Measurements from ENCODE around the gene SLC25A20. TPM values are rescaled to one million over a fixed set of nuclear protein-coding genes. Genes with fewer than 3 reads are reported as not detected.

Gene SLC25A20
- total and polyA plus RNA-seq, 8 donors: 8.3 to 15.7 (median 10.0) TPM

- TF ChIP-seq CTCF (IDR thresholded peaks at IDR 0.05): no peak
- intact Hi-C loops (cut with DNase I): no loop called here
- WGBS, 2 donors: 81 to 84% methylated on average over 2 of the region's 2 CpGs
- Histone ChIP-seq H3K27me3 (no peaks in the 10 kb centered on the region), H3K4me1 (no peaks in the 10 kb centered on the region), H3K27ac (no peak overlapping the region), H3K4me3 (no peak overlapping the region), H3K9me3 (no peaks in the 10 kb centered on the region), H3K36me3 (no peaks in the 10 kb centered on the region)
- DNase-seq (no peak), FAIRE-seq (no peak), ATAC-seq (no peak)
Measured at GRCh38 chr3:48826451-48826850, 72.2 kb downstream of the SLC25A20 start.

GRCh38 chr3:48820612-48821324 lies 77.9 kb downstream of the SLC25A20 start:
- Histone ChIP-seq H3K4me3 (no peak overlapping the region), H3K9me3 (no peaks in the 10 kb centered on the region), H3K27ac (no peak overlapping the region), H3K4me1 (peaks cover 0 to 8% (median 5%) of the 10 kb centered on the region in 3 donors), H3K27me3 (no peaks in the 10 kb centered on the region), H3K36me3 (no peaks in the 10 kb centered on the region)
- TF ChIP-seq CTCF (IDR thresholded peaks at IDR 0.05): no peak
- intact Hi-C loops (cut with DNase I): no loop called here
- ATAC-seq (peak in 2 of 4 donors; percentile 17 to 42), DNase-seq (no peak), FAIRE-seq (no peak)
- WGBS, 2 donors: 90 to 95% methylated on average over 2 of the region's 2 CpGs

GRCh38 chr3:48819234-48820221 lies 79.2 kb downstream of the SLC25A20 start:
- Histone ChIP-seq H3K36me3 (no peaks in the 10 kb centered on the region), H3K27me3 (no peaks in the 10 kb centered on the region), H3K4me3 (no peak overlapping the region), H3K9me3 (no peaks in the 10 kb centered on the region), H3K4me1 (peaks cover 0 to 8% (median 5%) of the 10 kb centered on the region in 3 donors), H3K27ac (no peak overlapping the region)
- DNase-seq: no peak
- no peak for TF ChIP-seq CTCF (IDR thresholded peaks at IDR 0.05)
- no peak for FAIRE-seq
- intact Hi-C loops (cut with DNase I): no loop called here
- no peak for ATAC-seq
- WGBS, 2 donors: 91 to 98% methylated on average over 7 of the region's 7 CpGs

- Histone ChIP-seq H3K9me3 (no peaks in the 10 kb centered on the region), H3K4me3 (no peak overlapping the region), H3K36me3 (no peaks in the 10 kb centered on the region), H3K27ac (no peak overlapping the region), H3K4me1 (no peaks in the 10 kb centered on the region), H3K27me3 (no peaks in the 10 kb centered on the region)
- FAIRE-seq: no peak
- no peak for DNase-seq
- TF ChIP-seq CTCF (IDR thresholded peaks at IDR 0.05): no peak
- intact Hi-C loops (cut with DNase I): no loop called here
- ATAC-seq: no peak
- WGBS, 2 donors: 72 to 83% methylated on average over 3 of the region's 3 CpGs
Measured at GRCh38 chr3:48811524-48811923, 87.2 kb downstream of the SLC25A20 start.

Other genes with a start within 250 kb of the SLC25A20 start
- gene CELSR3, start 236.0 kb downstream of the SLC25A20 start, total RNA-seq: 1 to 10 TPM in 4 of 6 donors, under 1 TPM in 2; 0.51 to 1.8 (median 1.1) TPM
- 10 to 100 TPM in 1 of 2 donors, 1 to 10 TPM in 1; 6.3 to 13.9 TPM for gene CELSR3, start 236.0 kb downstream of the SLC25A20 start, polyA plus RNA-seq
- 10 to 100 TPM in 1 of 6 donors, 1 to 10 TPM in 5; 5.4 to 10.2 (median 7.2) TPM for gene NCKIPSD, start 213.0 kb downstream of the SLC25A20 start, total RNA-seq
- 10 to 100 TPM; 12.0 to 17.0 TPM for gene NCKIPSD, start 213.0 kb downstream of the SLC25A20 start, polyA plus RNA-seq
- gene IP6K2, start 181.7 kb downstream of the SLC25A20 start, total RNA-seq: 10 to 100 TPM; 19.1 to 47.1 (median 29.3) TPM
- gene IP6K2, start 181.7 kb downstream of the SLC25A20 start, polyA plus RNA-seq: 100 to 1,000 TPM; 105 to 107 TPM
- gene PRKAR2A, start 51.0 kb downstream of the SLC25A20 start, total RNA-seq: 10 to 100 TPM; 17.5 to 33.9 (median 23.8) TPM
- gene PRKAR2A, start 51.0 kb downstream of the SLC25A20 start, polyA plus RNA-seq: 1 to 10 TPM; 4.2 to 6.9 TPM
- 10 to 100 TPM; 33.3 to 45.8 (median 40.4) TPM for gene ARIH2, start 20.0 kb upstream of the SLC25A20 start, total RNA-seq
- gene ARIH2, start 20.0 kb upstream of the SLC25A20 start, polyA plus RNA-seq: 10 to 100 TPM; 50.0 to 53.6 TPM
- 10 to 100 TPM; 29.9 to 42.4 (median 38.0) TPM for gene P4HTM, start 91.4 kb upstream of the SLC25A20 start, total RNA-seq
- gene P4HTM, start 91.4 kb upstream of the SLC25A20 start, polyA plus RNA-seq: 100 to 1,000 TPM in 1 of 2 donors, 10 to 100 TPM in 1; 56.6 to 108 TPM
- 100 to 1,000 TPM in 1 of 6 donors, 10 to 100 TPM in 5; 57.1 to 155 (median 83.4) TPM for gene WDR6, start 108.5 kb upstream of the SLC25A20 start, total RNA-seq
- gene WDR6, start 108.5 kb upstream of the SLC25A20 start, polyA plus RNA-seq: 100 to 1,000 TPM; 271 to 374 TPM
- gene DALRD3, start 119.7 kb upstream of the SLC25A20 start, total RNA-seq: 10 to 100 TPM; 19.5 to 31.8 (median 25.3) TPM
- gene DALRD3, start 119.7 kb upstream of the SLC25A20 start, polyA plus RNA-seq: 10 to 100 TPM; 37.1 to 57.2 TPM
- 10 to 100 TPM; 20.9 to 33.9 (median 30.6) TPM for gene NDUFAF3, start 123.2 kb upstream of the SLC25A20 start, total RNA-seq
- 10 to 100 TPM; 63.7 to 72.1 TPM for gene NDUFAF3, start 123.2 kb upstream of the SLC25A20 start, polyA plus RNA-seq
- 100 to 1,000 TPM; 107 to 320 (median 174) TPM for gene IMPDH2, start 130.5 kb upstream of the SLC25A20 start, total RNA-seq
- 100 to 1,000 TPM; 147 to 150 TPM for gene IMPDH2, start 130.5 kb upstream of the SLC25A20 start, polyA plus RNA-seq
- gene QRICH1, start 195.2 kb upstream of the SLC25A20 start, total RNA-seq: 10 to 100 TPM; 20.9 to 48.1 (median 28.2) TPM
- gene QRICH1, start 195.2 kb upstream of the SLC25A20 start, polyA plus RNA-seq: 10 to 100 TPM; 27.8 to 46.3 TPM
- gene QARS1, start 205.9 kb upstream of the SLC25A20 start, total RNA-seq: 100 to 1,000 TPM in 5 of 6 donors, 10 to 100 TPM in 1; 82.0 to 148 (median 131) TPM
- gene QARS1, start 205.9 kb upstream of the SLC25A20 start, polyA plus RNA-seq: 100 to 1,000 TPM; 197 to 213 TPM
- 10 to 100 TPM; 20.7 to 44.2 (median 27.6) TPM for gene USP19, start 221.9 kb upstream of the SLC25A20 start, total RNA-seq
- 10 to 100 TPM; 25.3 to 25.5 TPM for gene USP19, start 221.9 kb upstream of the SLC25A20 start, polyA plus RNA-seq
- gene LAMB2, start 234.2 kb upstream of the SLC25A20 start, total RNA-seq: 100 to 1,000 TPM in 2 of 6 donors, 10 to 100 TPM in 4; 74.4 to 215 (median 90.4) TPM
- 100 to 1,000 TPM; 438 to 483 TPM for gene LAMB2, start 234.2 kb upstream of the SLC25A20 start, polyA plus RNA-seq

Measured in pancreas (tissue), 10 donors.